ENCODE data around the gene MSMP. TPM values are rescaled to one million over a fixed set of nuclear protein-coding genes. Genes with fewer than 3 reads are reported as not detected.

MSMP gene
- total and polyA plus RNA-seq, 9 of the 15 experiments (the other 6 are each of a cell fraction or from before 2014, with no cell fraction given), result 0.60 TPM; not detected in 8

- TF ChIP-seq ID3 (CRISPR knock-in tag; IDR thresholded peaks at IDR 0.05) (no peak), ID3 (tag; IDR thresholded peaks at IDR 0.05) (0 out of 2 replicates have a peak, but pooled peaks have one; percentile 13), MNT (conservative IDR thresholded peaks at IDR 0.05) (peak in 1 of 2 experiments; percentile 67; a peak in 1 of 4 replicates), ZNF395 (CRISPR knock-in tag; IDR thresholded peaks at IDR 0.05) (peak; percentile 77), DMBX1 (CRISPR knock-in tag; IDR thresholded peaks at IDR 0.05; ENCODE audit: borderline replicate concordance) (no peak), STAT5A (IDR thresholded peaks at IDR 0.05; ENCODE audit: borderline replicate concordance, low read length) (peak; percentile 73; the same call in 1 of the 2 replicates), TFAP4 (CRISPR knock-in tag; IDR thresholded peaks at IDR 0.05; ENCODE audit: borderline replicate concordance) (peak; percentile 52; the same call in 1 of the 2 replicates), ZNF407 (IDR thresholded peaks at IDR 0.05; ENCODE audit: low read depth) (no peak), BHLHE40 (IDR thresholded peaks at IDR 0.05; ENCODE audit: low read length) (peak; percentile 35; the same call in 1 of the 2 replicates), NBN (IDR thresholded peaks at IDR 0.05; ENCODE audit: low read depth) (peak; percentile 78), ZNF175 (CRISPR knock-in tag; IDR thresholded peaks at IDR 0.05; ENCODE audit: low read depth) (peak; percentile 56; the same call in 1 of the 2 replicates)
These were observed 25.8 kb downstream of the MSMP start (continued) for GRCh38 chr9:35728041-35728971.

Measured in K562 (cell line).